Measurements from ENCODE around the gene MT1A. TPM values are rescaled to one million over a fixed set of nuclear protein-coding genes. Genes with fewer than 3 reads are reported as not detected.

Gene MT1A
- total and polyA plus RNA-seq, 4 donors: 1.1 to 438 (median 51.5) TPM

DNA sequence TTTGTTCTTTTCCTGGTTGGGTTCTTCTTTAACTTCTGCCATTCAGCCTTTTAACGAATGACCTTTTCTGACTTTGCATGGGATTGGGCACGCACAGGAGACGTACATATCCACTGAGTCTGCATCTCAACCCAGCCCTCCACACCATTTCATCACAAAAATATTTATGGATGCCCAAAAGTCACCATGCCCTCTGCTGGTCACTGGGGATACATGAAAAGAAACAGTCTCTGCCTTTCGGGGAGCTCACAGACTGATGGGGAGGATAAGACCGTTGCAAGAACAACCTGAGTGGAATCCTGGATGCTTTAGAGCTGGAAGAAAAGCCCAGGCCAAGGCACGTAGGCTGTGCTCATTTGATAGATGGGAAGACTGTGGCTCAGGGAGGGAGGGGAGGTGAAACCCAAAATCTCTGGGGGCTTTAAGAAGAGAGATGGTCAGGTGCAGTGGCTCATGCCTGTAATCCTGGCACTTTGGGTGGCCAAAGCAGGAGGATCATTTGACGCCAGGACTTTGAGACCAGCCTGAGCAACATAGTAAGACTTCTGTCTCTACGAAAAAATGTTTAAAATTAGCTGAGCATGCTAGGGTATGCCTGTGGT lies 38.0 kb upstream of the MT1A start:
- H3K27ac ChIP-seq (ENCODE audit: low read depth in 1 of 2, low read length in 1 of 2): no peak overlapping the region
- TF ChIP-seq, protein P1, sequence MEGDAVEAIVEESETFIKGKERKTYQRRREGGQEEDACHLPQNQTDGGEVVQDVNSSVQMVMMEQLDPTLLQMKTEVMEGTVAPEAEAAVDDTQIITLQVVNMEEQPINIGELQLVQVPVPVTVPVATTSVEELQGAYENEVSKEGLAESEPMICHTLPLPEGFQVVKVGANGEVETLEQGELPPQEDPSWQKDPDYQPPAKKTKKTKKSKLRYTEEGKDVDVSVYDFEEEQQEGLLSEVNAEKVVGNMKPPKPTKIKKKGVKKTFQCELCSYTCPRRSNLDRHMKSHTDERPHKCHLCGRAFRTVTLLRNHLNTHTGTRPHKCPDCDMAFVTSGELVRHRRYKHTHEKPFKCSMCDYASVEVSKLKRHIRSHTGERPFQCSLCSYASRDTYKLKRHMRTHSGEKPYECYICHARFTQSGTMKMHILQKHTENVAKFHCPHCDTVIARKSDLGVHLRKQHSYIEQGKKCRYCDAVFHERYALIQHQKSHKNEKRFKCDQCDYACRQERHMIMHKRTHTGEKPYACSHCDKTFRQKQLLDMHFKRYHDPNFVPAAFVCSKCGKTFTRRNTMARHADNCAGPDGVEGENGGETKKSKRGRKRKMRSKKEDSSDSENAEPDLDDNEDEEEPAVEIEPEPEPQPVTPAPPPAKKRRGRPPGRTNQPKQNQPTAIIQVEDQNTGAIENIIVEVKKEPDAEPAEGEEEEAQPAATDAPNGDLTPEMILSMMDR (IDR thresholded peaks at IDR 0.05; ENCODE audit: control extremely low read depth, extremely low read depth): peak; percentile 41
- ATAC-seq (ENCODE audit: insufficient read depth, low FRiP score): peak; percentile 50

DNA sequence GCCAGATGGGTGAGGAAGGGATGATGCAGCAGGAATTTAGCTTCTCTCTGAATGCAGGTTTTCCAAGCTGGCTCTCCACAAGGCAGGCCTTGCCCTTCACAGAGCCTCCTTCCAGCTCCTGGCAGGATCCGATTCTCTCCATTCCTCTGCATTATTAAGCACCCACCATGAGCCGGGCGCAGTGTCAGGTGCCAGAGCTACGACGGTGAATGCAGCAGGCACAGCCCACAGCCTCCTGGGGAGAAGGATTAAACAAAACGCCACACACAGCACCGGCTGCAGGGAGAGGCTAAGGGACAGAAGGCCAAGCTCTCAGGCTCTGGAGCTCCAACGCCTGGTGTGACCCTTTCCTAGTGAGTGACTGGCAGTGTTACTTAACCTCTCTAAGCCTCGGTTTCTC lies 37.1 kb upstream of the MT1A start:
- WGBS, 2 donors: 72 to 73% methylated on average over 9 of the region's 9 CpGs
- TF ChIP-seq, protein P1 (IDR thresholded peaks at IDR 0.05; ENCODE audit: control extremely low read depth, extremely low read depth): no peak
- Histone ChIP-seq H3K9ac (ENCODE audit: insufficient read depth in 1 of 2, low read length in 2 of 2) (no peak overlapping the region), H3K27ac (ENCODE audit: low read depth in 1 of 2, low read length in 1 of 2) (no peak overlapping the region), H3K9me3 (ENCODE audit: control insufficient read depth in 4 of 4, insufficient read depth in 3 of 4, low read length in 3 of 4) (no peaks in the 10 kb centered on the region), H3K36me3 (ENCODE audit: control insufficient read depth in 4 of 4, insufficient read depth in 4 of 4, low read length in 4 of 4) (no peaks in the 10 kb centered on the region), H3K4me1 (ENCODE audit: control insufficient read depth in 5 of 5, insufficient read depth in 5 of 5, low read length in 5 of 5) (peaks cover 4 to 8% (median 7%) of the 10 kb centered on the region in 5 donors), H3K27me3 (ENCODE audit: control insufficient read depth in 3 of 3, insufficient read depth in 3 of 3, low read length in 2 of 3) (peaks cover 0 to 7% (median 2%) of the 10 kb centered on the region in 3 donors), H3K4me3 (no peak overlapping the region)
- DNase-seq (no peak), ATAC-seq (ENCODE audit: insufficient read depth, low FRiP score) (no peak)

More for the DNA sequence above, 38.0 kb upstream of the MT1A start:
- no peak overlapping the region for H3K9ac ChIP-seq (ENCODE audit: insufficient read depth in 1 of 2, low read length in 2 of 2)
- no peaks in the 10 kb centered on the region for H3K36me3 ChIP-seq (ENCODE audit: control insufficient read depth in 4 of 4, insufficient read depth in 4 of 4, low read length in 4 of 4)
- peaks cover 0 to 7% (median 2%) of the 10 kb centered on the region in 3 donors for H3K27me3 ChIP-seq (ENCODE audit: control insufficient read depth in 3 of 3, insufficient read depth in 3 of 3, low read length in 2 of 3)
- peaks cover 0 to 1% (median 0%) of the 10 kb centered on the region in 5 donors for H3K4me1 ChIP-seq (ENCODE audit: control insufficient read depth in 5 of 5, insufficient read depth in 5 of 5, low read length in 5 of 5)
- no peak overlapping the region for H3K4me3 ChIP-seq
- H3K9me3 ChIP-seq (ENCODE audit: control insufficient read depth in 4 of 4, insufficient read depth in 3 of 4, low read length in 3 of 4): no peaks in the 10 kb centered on the region
- peak in 2 of 3 donors; percentile 47 to 51 for DNase-seq
- WGBS, 2 donors: 33 to 36% methylated on average over 8 of the region's 8 CpGs

DNA sequence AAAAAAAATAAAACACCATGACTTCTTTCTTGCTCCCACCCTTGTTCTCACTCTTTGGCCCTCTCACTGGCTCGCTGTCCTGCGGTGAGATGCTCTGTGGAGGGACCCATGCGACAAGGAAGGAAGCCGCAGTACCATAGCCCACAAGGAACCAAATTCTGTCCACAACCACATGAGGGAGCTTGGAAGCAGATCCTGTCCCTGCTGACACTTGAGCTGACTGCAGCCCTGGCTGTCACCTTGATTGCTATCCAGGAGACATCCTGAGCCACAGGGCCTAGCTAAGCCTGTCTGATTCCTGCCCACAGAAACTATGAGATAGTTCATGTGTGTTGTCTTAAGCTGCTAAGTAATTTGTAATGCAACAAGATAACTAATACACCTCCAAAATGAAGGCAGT lies 34.9 kb upstream of the MT1A start:
- peaks cover 6 to 29% (median 18%) of the 10 kb centered on the region in 5 donors for H3K4me1 ChIP-seq (ENCODE audit: control insufficient read depth in 5 of 5, insufficient read depth in 5 of 5, low read length in 5 of 5)
- TF ChIP-seq, protein P1 (IDR thresholded peaks at IDR 0.05; ENCODE audit: control extremely low read depth, extremely low read depth): peak; percentile 43
- WGBS, 2 donors: 39 to 42% methylated on average over 4 of the region's 4 CpGs
- H3K27me3 ChIP-seq (ENCODE audit: control insufficient read depth in 3 of 3, insufficient read depth in 3 of 3, low read length in 2 of 3): peaks cover 0 to 7% (median 0%) of the 10 kb centered on the region in 3 donors
- DNase-seq (peak; percentile 24 to 63 (median 48)), ATAC-seq (ENCODE audit: insufficient read depth, low FRiP score) (no peak)
- H3K9ac ChIP-seq (ENCODE audit: insufficient read depth in 1 of 2, low read length in 2 of 2): no peak overlapping the region
- H3K9me3 ChIP-seq (ENCODE audit: control insufficient read depth in 4 of 4, insufficient read depth in 3 of 4, low read length in 3 of 4): no peaks in the 10 kb centered on the region
- no peak overlapping the region for H3K4me3 ChIP-seq
- H3K27ac ChIP-seq (ENCODE audit: low read depth in 1 of 2, low read length in 1 of 2): no peak overlapping the region
- no peaks in the 10 kb centered on the region for H3K36me3 ChIP-seq (ENCODE audit: control insufficient read depth in 4 of 4, insufficient read depth in 4 of 4, low read length in 4 of 4)
